SHP77 (cell line): ENCODE results near the gene FUCA1.

ENCODE experiments used
- DNase-seq, 2 experiments: peaks; one replicate each; lab custom pipeline; 2025; lab: John Stamatoyannopoulos, UW

FUCA1 gene

GRCh38 chr1:23801876-23802275, 66.2 kb downstream of the FUCA1 start:
- DNase-seq, result no peak

GRCh38 chr1:23801338-23801748, 66.7 kb downstream of the FUCA1 start:
- no peak for DNase-seq

GRCh38 chr1:23800400-23801337, 67.4 kb downstream of the FUCA1 start, which contains the start of gene GALE:
Gene GALE (minus strand): TSS chr1:23800754. CDS start chr1:23799007, 1,747 bp downstream.
- DNase-seq, result peak; percentile 90 to 93

- peak in 1 of 2 experiments; percentile 64 for DNase-seq
Observed at GRCh38 chr1:23799570-23800399, 68.3 kb downstream of the FUCA1 start.

- no peak for DNase-seq
Observed at GRCh38 chr1:23799255-23799569, 68.9 kb downstream of the FUCA1 start.

- DNase-seq, result no peak
Observed at GRCh38 chr1:23798662-23799142, 69.4 kb downstream of the FUCA1 start.

- DNase-seq, result no peak
Observed at GRCh38 chr1:23797478-23798448, 70.3 kb downstream of the FUCA1 start.

GRCh38 chr1:23796466-23797271, 71.4 kb downstream of the FUCA1 start:
- no peak for DNase-seq

- DNase-seq, result no peak
Observed at GRCh38 chr1:23795676-23796465, 72.2 kb downstream of the FUCA1 start.
